OCI-LY1 (cell line): ENCODE measurements around the gene PTPRN2.
"Not testable (repeated sequence)": the region's sequence is repeated elsewhere in the genome, so short reads cannot be mapped to it uniquely, and the experiment has no call there.

Source experiments
- CTCF ChIP-seq: fragments of 200-600 bp; sonication (generic), shearing (Covaris generic); IDR thresholded peaks from 2 replicates; pipeline ENCODE4 v1.5.1; 2017; ENCODE audit warnings: mild to moderate bottlenecking, antibody characterized with exemption, low read length, moderate library complexity, mixed read lengths
- EZH2 ChIP-seq: fragments of 200-600 bp; sonication (generic), shearing (Covaris generic); IDR thresholded peaks from 2 replicates; pipeline ENCODE4 v1.8.0; 2017; ENCODE audit warnings: borderline replicate concordance, mixed run types, mild to moderate bottlenecking, antibody characterized with exemption, low read length, moderate library complexity, mixed read lengths

DNA sequence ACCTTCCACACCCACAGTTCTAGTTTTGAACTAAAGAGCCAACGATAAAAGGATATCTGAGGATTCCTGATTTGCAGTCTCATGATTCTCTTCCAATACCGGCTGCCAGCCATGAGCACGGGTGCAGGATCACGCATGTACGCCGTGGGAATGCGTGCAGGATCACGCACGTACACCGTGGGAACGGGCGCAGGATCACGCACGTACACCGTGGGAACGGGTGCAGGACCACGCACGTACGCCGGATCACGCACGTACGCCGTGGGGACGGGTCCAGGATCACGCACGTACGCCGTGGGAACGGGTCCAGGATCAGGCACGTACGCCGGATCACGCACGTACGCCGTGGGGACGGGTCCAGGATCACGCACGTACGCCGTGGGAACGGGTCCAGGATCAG, 677.6 kb downstream of the PTPRN2 start:
- not testable (repeated sequence) for TF ChIP-seq CTCF, EZH2
